Neural cell (in vitro differentiated cells): Measurements from ENCODE around the gene TNS3. TPM values are rescaled to one million over a fixed set of nuclear protein-coding genes. Genes with fewer than 3 reads are reported as not detected.

ENCODE experiments used
- H2AFZ ChIP-seq: fragments of 200-600, 300-800 bp; sonication (generic), shearing (Covaris generic); 2 replicates; pipeline ENCODE4 v1.6.0; 2014; ENCODE audit warnings: low read depth, mild to moderate bottlenecking, antibody characterized with exemption, low read length, moderate library complexity
- H3F3A ChIP-seq: fragments of 200-600 bp; shearing (Covaris generic); 2 replicates; pipeline ENCODE4 v1.6.1; 2016; ENCODE audit warnings: mild to moderate bottlenecking, moderate library complexity, mixed read lengths, antibody characterized with exemption, low read length; ENCODE audit not compliant: insufficient read depth, poor library complexity, severe bottlenecking
- H3K27ac ChIP-seq: fragments of 200-600, 300-800 bp; sonication (generic), shearing (Covaris generic); 2 replicates; pipeline ENCODE4 v1.5.1; 2014; ENCODE audit warnings: mild to moderate bottlenecking, low read length, moderate library complexity
- H3K27me3 ChIP-seq: fragments of 300-800, 200-600 bp; sonication (generic), shearing (Covaris generic); 2 replicates; pipeline ENCODE4 v1.6.0; 2014; ENCODE audit warnings: mild to moderate bottlenecking, low read depth, low read length, moderate library complexity; ENCODE audit not compliant: insufficient read depth
- H3K36me3 ChIP-seq: fragments of 300-800, 200-600 bp; sonication (generic), shearing (Covaris generic); 2 replicates; pipeline ENCODE4 v1.5.1; 2014; ENCODE audit warnings: mild to moderate bottlenecking, antibody characterized with exemption, low read length, moderate library complexity; ENCODE audit not compliant: insufficient read depth
- H3K4me2 ChIP-seq: fragments of 300-800, 200-600 bp; sonication (generic), shearing (Covaris generic); 2 replicates; pipeline ENCODE4 v1.6.0; 2014; ENCODE audit warnings: mild to moderate bottlenecking, low read length
- H3K4me3 ChIP-seq: fragments of 300-800, 200-600 bp; sonication (generic), shearing (Covaris generic); 2 replicates; pipeline ENCODE4 v1.5.1; 2014; ENCODE audit warnings: mild to moderate bottlenecking, low read length, moderate library complexity
- H3K79me2 ChIP-seq: fragments of 200-600 bp; shearing (Covaris generic); replicated peaks from 2 replicates; pipeline ENCODE4 v1.6.0; 2014; ENCODE audit warnings: mild to moderate bottlenecking, low read length, moderate library complexity; ENCODE audit not compliant: insufficient read depth
- H3K9ac ChIP-seq: fragments of 300-800, 200-600 bp; sonication (generic), shearing (Covaris generic); 2 replicates; pipeline ENCODE4 v1.6.1; 2016; ENCODE audit warnings: mild to moderate bottlenecking, low read length, mixed read lengths
- H3K9me2 ChIP-seq: fragments of 200-600 bp; shearing (Covaris generic); 2 replicates; pipeline ENCODE4 v1.6.1; 2016; ENCODE audit warnings: mild to moderate bottlenecking, low read length, mixed read lengths; ENCODE audit not compliant: insufficient read depth
- H3K9me3 ChIP-seq: fragments of 200-600, 300-800 bp; sonication (generic), shearing (Covaris generic); 2 replicates; pipeline ENCODE4 v1.6.1; 2016; ENCODE audit warnings: mild to moderate bottlenecking, mixed run types, low read length, moderate library complexity, mixed read lengths
- H4K20me1 ChIP-seq: fragments of 200-600 bp; shearing (Covaris generic); 2 replicates; pipeline ENCODE4 v1.6.1; 2016; ENCODE audit warnings: mild to moderate bottlenecking, mixed run types; ENCODE audit not compliant: insufficient read depth
- EP300 ChIP-seq: fragments of 450-650 bp; conservative IDR thresholded peaks from 2 replicates; pipeline ENCODE4 v1.6.1; 2014; ENCODE audit warnings: antibody characterized with exemption, mild to moderate bottlenecking, moderate library complexity; ENCODE audit not compliant: poor library complexity, severe bottlenecking
- EZH2 ChIP-seq: fragments of 200-600, 300-800 bp; shearing (Covaris generic), sonication (generic); IDR thresholded peaks from 2 replicates; pipeline ENCODE4 v1.6.1; 2014; ENCODE audit warnings: antibody characterized with exemption, low read length, borderline replicate concordance, mild to moderate bottlenecking; ENCODE audit not compliant: insufficient read depth, poor library complexity, severe bottlenecking
- MXI1 ChIP-seq: fragments of 450-650 bp; conservative IDR thresholded peaks from 2 replicates; pipeline ENCODE4 v1.6.1; 2014; ENCODE audit warnings: antibody characterized with exemption, mild to moderate bottlenecking; ENCODE audit not compliant: poor library complexity, severe bottlenecking
- POLR2AphosphoS5 ChIP-seq: IDR thresholded peaks from 2 replicates; pipeline ENCODE4 v1.6.1; 2012
- RAD21 ChIP-seq: fragments of 450-650 bp; conservative IDR thresholded peaks from 2 replicates; pipeline ENCODE4 v1.6.1; 2014; ENCODE audit warnings: antibody characterized with exemption, mild to moderate bottlenecking, moderate library complexity
- SMC3 ChIP-seq: fragments of 450-650 bp; conservative IDR thresholded peaks from 2 replicates; pipeline ENCODE4 v1.6.1; 2014; ENCODE audit warnings: antibody characterized with exemption, mild to moderate bottlenecking, moderate library complexity; ENCODE audit not compliant: poor library complexity
- TAF1 ChIP-seq: IDR thresholded peaks from 2 replicates; pipeline ENCODE4 v1.6.1; 2012; ENCODE audit warnings: low read depth
- polyA plus RNA-seq: library from polyadenylated mRNA; depleted of rRNA; stranded (reverse); fragments of >200 nt; gene quantifications from 2 replicates; pipeline ENCODE4 v1.2.3, GENCODE V29; 2014
- TF ChIP-seq, protein P1 (sequence below): IDR thresholded peaks from 2 replicates; pipeline ENCODE4 v1.6.1; 2012; ENCODE audit warnings: borderline replicate concordance
- TF ChIP-seq, protein P2 (sequence below): fragments of 450-650 bp; IDR thresholded peaks from 2 replicates; pipeline ENCODE4 v1.5.1; 2014; ENCODE audit warnings: antibody characterized with exemption, mild to moderate bottlenecking, moderate library complexity; ENCODE audit not compliant: poor library complexity, severe bottlenecking

Gene TNS3
- polyA plus RNA-seq, 1 donor from 2014 or later = 0.58 TPM

DNA sequence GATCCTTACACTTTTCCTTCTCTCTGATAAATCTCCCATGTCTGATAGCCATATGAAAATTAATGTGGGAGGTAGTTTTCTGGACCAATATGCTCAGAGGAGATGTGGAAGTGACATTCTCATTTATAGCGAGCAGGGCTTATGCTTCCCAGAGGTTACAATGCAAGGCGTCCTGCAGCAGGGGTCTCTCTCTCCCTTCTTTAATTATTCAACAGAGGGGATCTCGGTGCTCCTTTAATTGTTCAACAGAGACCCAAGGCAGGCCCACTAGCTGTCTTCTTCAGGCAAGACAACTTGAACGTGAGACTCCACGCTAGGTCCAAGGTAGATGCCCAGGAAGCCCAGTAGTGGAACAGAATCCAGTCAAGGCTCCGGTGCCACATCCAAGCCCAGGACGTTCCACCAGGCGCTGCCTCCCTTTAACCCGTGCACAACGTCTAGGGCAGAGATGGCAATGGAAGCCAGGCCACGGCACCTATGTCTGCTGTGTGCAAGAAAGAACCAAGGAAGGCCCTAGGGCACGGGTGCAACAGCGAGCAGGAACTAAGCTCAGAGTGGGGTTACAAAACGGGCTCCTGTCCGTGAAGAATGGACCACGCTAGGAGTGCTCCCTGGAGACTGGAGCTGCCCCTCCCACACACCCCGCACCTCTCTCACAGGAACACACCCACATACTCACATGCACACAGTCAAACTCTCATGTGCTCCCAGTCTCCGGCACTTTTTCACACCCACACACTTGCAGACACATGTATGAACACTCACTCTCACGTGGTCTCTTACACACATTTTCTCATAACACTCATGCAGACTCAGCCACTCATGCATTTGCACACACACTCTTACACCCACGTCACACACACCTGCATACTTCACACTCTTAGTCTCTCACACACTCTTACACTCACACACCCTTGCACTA is 230.4 kb downstream of the TNS3 start:
- H3F3A ChIP-seq = no peaks in the 10 kb centered on the region
- H3K9me2 ChIP-seq = no peaks in the 10 kb centered on the region
- TF ChIP-seq POLR2AphosphoS5 (no peak), MXI1 (no peak), SMC3 (no peak), EZH2 (no peak), TAF1 (no peak), EP300 (no peak), RAD21 (no peak)
- TF ChIP-seq, protein P1, sequence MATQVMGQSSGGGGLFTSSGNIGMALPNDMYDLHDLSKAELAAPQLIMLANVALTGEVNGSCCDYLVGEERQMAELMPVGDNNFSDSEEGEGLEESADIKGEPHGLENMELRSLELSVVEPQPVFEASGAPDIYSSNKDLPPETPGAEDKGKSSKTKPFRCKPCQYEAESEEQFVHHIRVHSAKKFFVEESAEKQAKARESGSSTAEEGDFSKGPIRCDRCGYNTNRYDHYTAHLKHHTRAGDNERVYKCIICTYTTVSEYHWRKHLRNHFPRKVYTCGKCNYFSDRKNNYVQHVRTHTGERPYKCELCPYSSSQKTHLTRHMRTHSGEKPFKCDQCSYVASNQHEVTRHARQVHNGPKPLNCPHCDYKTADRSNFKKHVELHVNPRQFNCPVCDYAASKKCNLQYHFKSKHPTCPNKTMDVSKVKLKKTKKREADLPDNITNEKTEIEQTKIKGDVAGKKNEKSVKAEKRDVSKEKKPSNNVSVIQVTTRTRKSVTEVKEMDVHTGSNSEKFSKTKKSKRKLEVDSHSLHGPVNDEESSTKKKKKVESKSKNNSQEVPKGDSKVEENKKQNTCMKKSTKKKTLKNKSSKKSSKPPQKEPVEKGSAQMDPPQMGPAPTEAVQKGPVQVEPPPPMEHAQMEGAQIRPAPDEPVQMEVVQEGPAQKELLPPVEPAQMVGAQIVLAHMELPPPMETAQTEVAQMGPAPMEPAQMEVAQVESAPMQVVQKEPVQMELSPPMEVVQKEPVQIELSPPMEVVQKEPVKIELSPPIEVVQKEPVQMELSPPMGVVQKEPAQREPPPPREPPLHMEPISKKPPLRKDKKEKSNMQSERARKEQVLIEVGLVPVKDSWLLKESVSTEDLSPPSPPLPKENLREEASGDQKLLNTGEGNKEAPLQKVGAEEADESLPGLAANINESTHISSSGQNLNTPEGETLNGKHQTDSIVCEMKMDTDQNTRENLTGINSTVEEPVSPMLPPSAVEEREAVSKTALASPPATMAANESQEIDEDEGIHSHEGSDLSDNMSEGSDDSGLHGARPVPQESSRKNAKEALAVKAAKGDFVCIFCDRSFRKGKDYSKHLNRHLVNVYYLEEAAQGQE = no peak
- TF ChIP-seq, protein P2, sequence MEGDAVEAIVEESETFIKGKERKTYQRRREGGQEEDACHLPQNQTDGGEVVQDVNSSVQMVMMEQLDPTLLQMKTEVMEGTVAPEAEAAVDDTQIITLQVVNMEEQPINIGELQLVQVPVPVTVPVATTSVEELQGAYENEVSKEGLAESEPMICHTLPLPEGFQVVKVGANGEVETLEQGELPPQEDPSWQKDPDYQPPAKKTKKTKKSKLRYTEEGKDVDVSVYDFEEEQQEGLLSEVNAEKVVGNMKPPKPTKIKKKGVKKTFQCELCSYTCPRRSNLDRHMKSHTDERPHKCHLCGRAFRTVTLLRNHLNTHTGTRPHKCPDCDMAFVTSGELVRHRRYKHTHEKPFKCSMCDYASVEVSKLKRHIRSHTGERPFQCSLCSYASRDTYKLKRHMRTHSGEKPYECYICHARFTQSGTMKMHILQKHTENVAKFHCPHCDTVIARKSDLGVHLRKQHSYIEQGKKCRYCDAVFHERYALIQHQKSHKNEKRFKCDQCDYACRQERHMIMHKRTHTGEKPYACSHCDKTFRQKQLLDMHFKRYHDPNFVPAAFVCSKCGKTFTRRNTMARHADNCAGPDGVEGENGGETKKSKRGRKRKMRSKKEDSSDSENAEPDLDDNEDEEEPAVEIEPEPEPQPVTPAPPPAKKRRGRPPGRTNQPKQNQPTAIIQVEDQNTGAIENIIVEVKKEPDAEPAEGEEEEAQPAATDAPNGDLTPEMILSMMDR = no peak
- H3K9me3 ChIP-seq = no peaks in the 10 kb centered on the region
- no peaks in the 10 kb centered on the region for H3K27me3 ChIP-seq
- H3K9ac ChIP-seq = no peak overlapping the region
- no peaks in the 10 kb centered on the region for H4K20me1 ChIP-seq
- H3K79me2 ChIP-seq = no peaks in the 10 kb centered on the region
- H3K4me2 ChIP-seq = no peak overlapping the region
- H2AFZ ChIP-seq = no peak overlapping the region
- no peaks in the 10 kb centered on the region for H3K36me3 ChIP-seq
- H3K4me3 ChIP-seq = no peak overlapping the region
- no peak overlapping the region for H3K27ac ChIP-seq

DNA sequence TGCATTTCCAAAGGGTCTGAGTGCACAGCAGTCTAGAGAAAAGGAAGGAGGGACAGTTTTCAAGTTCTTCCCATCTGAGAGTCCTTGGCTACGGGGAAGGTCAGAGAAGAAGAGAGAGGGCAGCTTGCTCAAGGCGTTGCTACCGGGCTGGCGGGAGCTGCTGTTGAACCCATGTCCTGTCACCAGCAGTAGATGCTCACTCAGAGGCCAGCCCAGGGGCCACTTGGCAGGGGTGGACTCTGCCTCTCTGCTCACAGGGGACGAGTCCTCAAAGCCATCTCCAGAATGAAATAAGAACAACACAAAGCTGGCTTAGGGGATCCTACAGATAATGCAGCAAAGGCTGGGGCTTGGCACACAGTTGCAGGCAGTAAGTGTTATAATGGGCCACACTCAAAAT is 231.5 kb downstream of the TNS3 start:
- no peaks in the 10 kb centered on the region for H3F3A ChIP-seq
- H3K9me3 ChIP-seq = no peaks in the 10 kb centered on the region
- H2AFZ ChIP-seq = no peak overlapping the region
- H3K79me2 ChIP-seq = no peaks in the 10 kb centered on the region
- H3K4me2 ChIP-seq = no peak overlapping the region
- H3K36me3 ChIP-seq = no peaks in the 10 kb centered on the region
- no peak overlapping the region for H3K4me3 ChIP-seq
- no peak overlapping the region for H3K27ac ChIP-seq
- no peaks in the 10 kb centered on the region for H3K9me2 ChIP-seq
- H4K20me1 ChIP-seq = no peaks in the 10 kb centered on the region
- H3K9ac ChIP-seq = no peak overlapping the region
- no peak for TF ChIP-seq MXI1
- no peak for TF ChIP-seq POLR2AphosphoS5
- TF ChIP-seq SMC3 = no peak
- TF ChIP-seq, protein P1 = no peak
- TF ChIP-seq, protein P2 = no peak
- TF ChIP-seq RAD21 = no peak
- TF ChIP-seq TAF1 = no peak
- TF ChIP-seq EP300 = no peak
- no peak for TF ChIP-seq EZH2
- no peaks in the 10 kb centered on the region for H3K27me3 ChIP-seq
